Measurements from ENCODE around the gene TMEM175.

GRCh38 chr4:996997-997374, 64.7 kb downstream of the TMEM175 start:
- TF ChIP-seq CHD2 (IDR thresholded peaks at IDR 0.05; ENCODE audit: low read length) (no peak), CTCF (IDR thresholded peaks at IDR 0.05; ENCODE audit: control extremely low read depth in 1 of 3, insufficient read depth in 1 of 3, low read depth in 1 of 3, low read length in 3 of 3) (no peak), FOSL1 (IDR thresholded peaks at IDR 0.05; ENCODE audit: insufficient read depth, low read depth, low read length) (no peak), ZNF274 (IDR thresholded peaks at IDR 0.05; ENCODE audit: borderline replicate concordance, extremely low read depth, low read length) (no peak), POLR2A (IDR thresholded peaks at IDR 0.05; ENCODE audit: control extremely low read depth in 1 of 2, low read depth in 2 of 2, low read length in 2 of 2) (no peak), TEAD4 (IDR thresholded peaks at IDR 0.05; ENCODE audit: low read depth, low read length) (no peak), RNF2 (IDR thresholded peaks at IDR 0.05; ENCODE audit: borderline replicate concordance, low read depth, low read length, missing control alignments, poor library complexity, severe bottlenecking) (no peak), TCF12 (IDR thresholded peaks at IDR 0.05; ENCODE audit: low read depth, low read length) (no peak), EZH2 (IDR thresholded peaks at IDR 0.05; ENCODE audit: low read depth, low read length, severe bottlenecking) (no peak)
